ENCODE results near the gene ANKRD6. TPM values are rescaled to one million over a fixed set of nuclear protein-coding genes. Genes with fewer than 3 reads are reported as not detected.

ANKRD6 gene
- total RNA-seq, 2 experiments from 2014 or later, result 2.4 to 7.0 TPM

DNA sequence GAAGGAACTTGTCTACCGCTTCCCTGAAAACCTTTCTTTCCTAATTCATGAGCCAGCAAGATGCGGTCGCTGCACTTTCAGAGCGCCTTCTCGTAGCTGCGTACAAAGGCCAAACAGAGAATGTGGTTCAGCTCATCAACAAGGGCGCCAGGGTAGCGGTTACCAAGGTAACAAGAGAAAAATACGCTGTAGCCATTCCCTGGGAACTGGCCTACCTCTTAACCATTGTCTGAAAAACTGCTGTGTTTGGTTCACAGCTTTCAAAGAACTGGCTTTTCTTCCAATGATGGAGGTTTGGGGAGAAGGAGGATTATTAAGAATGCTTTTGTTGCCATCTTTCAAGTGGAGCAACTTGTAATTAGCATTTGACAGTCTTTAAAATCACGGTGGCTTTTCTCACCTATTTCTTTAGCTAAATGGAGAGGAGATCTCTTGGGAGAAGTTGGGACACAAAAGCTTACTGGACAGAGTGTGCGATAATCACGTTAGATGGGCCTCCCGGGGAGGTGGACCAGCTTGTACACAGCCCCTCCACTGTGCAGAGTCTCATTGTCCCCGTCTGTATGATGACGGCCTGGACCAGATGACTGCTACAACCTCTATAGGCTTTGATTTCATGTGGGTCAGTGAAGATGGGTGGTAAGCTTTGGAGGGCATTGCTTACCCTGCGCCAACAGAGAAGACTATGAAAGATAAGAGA, 134.1 kb downstream of the ANKRD6 start:
- no TSS peak for BruUV-seq (replicated peaks)
- intact Hi-C loops (cut with micrococcal nuclease; ENCODE audit: unreplicated experiment), result no loop called here
- H3K4me1 ChIP-seq (ENCODE audit: insufficient read depth, low read length, poor library complexity, severe bottlenecking), result no peaks in the 10 kb centered on the region
- no peak overlapping the region for H3K4me3 ChIP-seq (ENCODE audit: low read depth, low read length, poor library complexity, severe bottlenecking)
- no peaks in the 10 kb centered on the region for H3K9me2 ChIP-seq (ENCODE audit: insufficient read depth, low read length)
- no peaks in the 10 kb centered on the region for H3K79me2 ChIP-seq (ENCODE audit: insufficient read depth, low read depth, low read length)
- H2AFZ ChIP-seq (ENCODE audit: low read length), result no peak overlapping the region
- no peak overlapping the region for H3K27ac ChIP-seq (ENCODE audit: low read depth, low read length, poor library complexity, severe bottlenecking)
- H3K9me3 ChIP-seq (ENCODE audit: low read length), result no peaks in the 10 kb centered on the region
- CTCF ChIA-PET (ENCODE audit: unreplicated experiment), result no interaction called here
- DNase-seq (ENCODE audit: low spot score), result no peak
- no peak overlapping the region for H3K4me2 ChIP-seq (ENCODE audit: low read length)
- no peaks in the 10 kb centered on the region for H4K20me1 ChIP-seq (ENCODE audit: insufficient read depth, low read length)
- no peak for TF ChIP-seq EZH2phosphoT487 (IDR thresholded peaks at IDR 0.05; ENCODE audit: borderline replicate concordance, low read depth, low read length)
- TF ChIP-seq, protein P1, sequence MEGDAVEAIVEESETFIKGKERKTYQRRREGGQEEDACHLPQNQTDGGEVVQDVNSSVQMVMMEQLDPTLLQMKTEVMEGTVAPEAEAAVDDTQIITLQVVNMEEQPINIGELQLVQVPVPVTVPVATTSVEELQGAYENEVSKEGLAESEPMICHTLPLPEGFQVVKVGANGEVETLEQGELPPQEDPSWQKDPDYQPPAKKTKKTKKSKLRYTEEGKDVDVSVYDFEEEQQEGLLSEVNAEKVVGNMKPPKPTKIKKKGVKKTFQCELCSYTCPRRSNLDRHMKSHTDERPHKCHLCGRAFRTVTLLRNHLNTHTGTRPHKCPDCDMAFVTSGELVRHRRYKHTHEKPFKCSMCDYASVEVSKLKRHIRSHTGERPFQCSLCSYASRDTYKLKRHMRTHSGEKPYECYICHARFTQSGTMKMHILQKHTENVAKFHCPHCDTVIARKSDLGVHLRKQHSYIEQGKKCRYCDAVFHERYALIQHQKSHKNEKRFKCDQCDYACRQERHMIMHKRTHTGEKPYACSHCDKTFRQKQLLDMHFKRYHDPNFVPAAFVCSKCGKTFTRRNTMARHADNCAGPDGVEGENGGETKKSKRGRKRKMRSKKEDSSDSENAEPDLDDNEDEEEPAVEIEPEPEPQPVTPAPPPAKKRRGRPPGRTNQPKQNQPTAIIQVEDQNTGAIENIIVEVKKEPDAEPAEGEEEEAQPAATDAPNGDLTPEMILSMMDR (conservative IDR thresholded peaks at IDR 0.05; ENCODE audit: low read length), result no peak
- POLR2A ChIA-PET, result interaction anchor here (1.2 kb wide), 1 partner anchor 43 kb away, joined by 3 read pairs; no protein-coding TSS in a partner anchor
- no peaks in the 10 kb centered on the region for H3K36me3 ChIP-seq (ENCODE audit: insufficient read depth, low read length)

DNA sequence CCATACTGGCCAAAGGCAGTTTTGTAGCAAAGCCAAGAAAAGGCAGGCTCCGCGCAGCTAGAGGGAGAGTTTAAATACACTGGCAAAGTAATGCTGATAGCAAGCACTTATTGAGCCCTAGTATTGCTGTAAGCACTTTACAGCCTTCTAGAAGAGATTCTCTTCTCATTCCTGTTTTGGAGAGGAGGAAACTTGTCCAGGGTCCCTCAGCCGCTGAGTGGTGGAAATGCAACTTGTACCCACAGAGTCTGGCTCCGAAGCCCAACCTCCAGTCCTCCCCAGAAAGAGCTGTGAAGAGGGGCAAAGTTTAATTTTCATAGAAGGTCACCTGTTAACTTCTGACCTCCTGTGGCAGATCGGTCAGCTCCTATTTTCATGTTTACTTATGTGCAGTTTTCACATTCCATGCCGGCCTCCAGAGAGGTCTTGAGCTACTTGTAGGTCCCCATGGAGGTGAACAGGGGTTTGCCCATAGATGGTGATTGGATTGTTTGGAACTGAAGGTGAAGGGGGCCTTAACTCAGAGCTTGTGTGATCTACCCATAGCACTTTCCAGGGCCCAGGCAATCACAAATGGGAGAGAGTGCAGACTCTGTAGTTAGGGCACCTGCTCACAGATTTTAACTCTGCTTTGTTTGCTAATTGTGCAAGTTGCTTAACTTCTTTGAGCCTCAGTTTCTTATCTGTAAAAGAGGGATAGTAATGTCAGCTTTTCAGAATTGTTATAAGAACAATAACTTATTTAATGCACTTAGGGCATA, 134.9 kb downstream of the ANKRD6 start:
- H4K20me1 ChIP-seq (ENCODE audit: insufficient read depth, low read length), result no peaks in the 10 kb centered on the region
- no peak overlapping the region for H2AFZ ChIP-seq (ENCODE audit: low read length)
- ChIA-PET POLR2A (interaction anchor here (0.8 to 1.2 kb wide), 2 partner anchors 43 to 604 kb away, joined by 3 read pairs; partner anchors contain the start of gene RNGTT), CTCF (ENCODE audit: unreplicated experiment) (no interaction called here)
- no peak overlapping the region for H3K4me2 ChIP-seq (ENCODE audit: low read length)
- DNase-seq (ENCODE audit: low spot score), result no peak
- no TSS peak for BruUV-seq (replicated peaks)
- H3K9me3 ChIP-seq (ENCODE audit: low read length), result no peaks in the 10 kb centered on the region
- no peaks in the 10 kb centered on the region for H3K36me3 ChIP-seq (ENCODE audit: insufficient read depth, low read length)
- intact Hi-C loops (cut with micrococcal nuclease; ENCODE audit: unreplicated experiment), result no loop called here
- no peak overlapping the region for H3K4me3 ChIP-seq (ENCODE audit: low read depth, low read length, poor library complexity, severe bottlenecking)
- H3K79me2 ChIP-seq (ENCODE audit: insufficient read depth, low read depth, low read length), result no peaks in the 10 kb centered on the region
- no peaks in the 10 kb centered on the region for H3K4me1 ChIP-seq (ENCODE audit: insufficient read depth, low read length, poor library complexity, severe bottlenecking)
- no peak overlapping the region for H3K27ac ChIP-seq (ENCODE audit: low read depth, low read length, poor library complexity, severe bottlenecking)
- H3K9me2 ChIP-seq (ENCODE audit: insufficient read depth, low read length), result no peaks in the 10 kb centered on the region
- TF ChIP-seq EZH2phosphoT487 (IDR thresholded peaks at IDR 0.05; ENCODE audit: borderline replicate concordance, low read depth, low read length), result no peak
- TF ChIP-seq, protein P1 (conservative IDR thresholded peaks at IDR 0.05; ENCODE audit: low read length), result no peak
